Measurements from ENCODE around the gene KHNYN. TPM values are rescaled to one million over a fixed set of nuclear protein-coding genes. Genes with fewer than 3 reads are reported as not detected.

The KHNYN gene
- total and polyA plus RNA-seq, 11 donors: 15.6 to 34.5 (median 20.1) TPM

GRCh38 chr14:24392325-24393091 lies 37.2 kb upstream of the KHNYN start:
- Histone ChIP-seq H3K27ac (no peak overlapping the region), H3K36me3 (no peaks in the 10 kb centered on the region), H3K4me1 (peaks cover 0 to 12% (median under 1%) of the 10 kb centered on the region in 12 donors), H3K9me3 (no peaks in the 10 kb centered on the region), H3K27me3 (no peaks in the 10 kb centered on the region), H3K4me3 (no peak overlapping the region)
- TF ChIP-seq, protein P1, sequence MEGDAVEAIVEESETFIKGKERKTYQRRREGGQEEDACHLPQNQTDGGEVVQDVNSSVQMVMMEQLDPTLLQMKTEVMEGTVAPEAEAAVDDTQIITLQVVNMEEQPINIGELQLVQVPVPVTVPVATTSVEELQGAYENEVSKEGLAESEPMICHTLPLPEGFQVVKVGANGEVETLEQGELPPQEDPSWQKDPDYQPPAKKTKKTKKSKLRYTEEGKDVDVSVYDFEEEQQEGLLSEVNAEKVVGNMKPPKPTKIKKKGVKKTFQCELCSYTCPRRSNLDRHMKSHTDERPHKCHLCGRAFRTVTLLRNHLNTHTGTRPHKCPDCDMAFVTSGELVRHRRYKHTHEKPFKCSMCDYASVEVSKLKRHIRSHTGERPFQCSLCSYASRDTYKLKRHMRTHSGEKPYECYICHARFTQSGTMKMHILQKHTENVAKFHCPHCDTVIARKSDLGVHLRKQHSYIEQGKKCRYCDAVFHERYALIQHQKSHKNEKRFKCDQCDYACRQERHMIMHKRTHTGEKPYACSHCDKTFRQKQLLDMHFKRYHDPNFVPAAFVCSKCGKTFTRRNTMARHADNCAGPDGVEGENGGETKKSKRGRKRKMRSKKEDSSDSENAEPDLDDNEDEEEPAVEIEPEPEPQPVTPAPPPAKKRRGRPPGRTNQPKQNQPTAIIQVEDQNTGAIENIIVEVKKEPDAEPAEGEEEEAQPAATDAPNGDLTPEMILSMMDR (IDR thresholded peaks at IDR 0.05): no peak
- no peak for TF ChIP-seq POLR2A (IDR thresholded peaks at IDR 0.05)
- 72 to 77% (median 75%) methylated on average over 8 of the region's 8 CpGs for WGBS, 4 donors
- intact Hi-C loops (cut with DNase I): no loop called here
- ATAC-seq (no peak), DNase-seq (no peak)

DNA sequence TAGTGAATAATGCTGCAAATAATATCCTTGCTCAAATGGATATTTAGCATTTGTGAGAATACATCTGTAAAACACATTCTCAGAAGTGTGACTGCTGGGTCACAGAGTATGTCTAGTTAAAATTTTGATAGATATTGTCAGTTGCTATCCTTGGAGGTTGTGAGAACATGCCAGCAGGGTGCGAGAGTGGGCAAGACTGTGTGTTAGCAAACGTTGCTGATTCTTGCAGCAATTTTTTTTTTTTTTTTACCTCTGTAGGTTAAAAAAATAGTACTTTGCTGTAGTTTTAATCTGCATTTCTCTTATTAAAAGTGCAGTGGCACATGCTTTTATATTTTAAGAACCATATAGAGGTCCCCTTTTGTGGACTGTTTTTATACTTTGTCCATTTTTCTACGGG lies 35.5 kb upstream of the KHNYN start:
- 50 to 60% (median 54%) methylated on average over 3 of the region's 3 CpGs for WGBS, 4 donors
- Histone ChIP-seq H3K4me1 (peaks cover 0 to 19% (median 9%) of the 10 kb centered on the region in 12 donors), H3K9me3 (no peaks in the 10 kb centered on the region), H3K4me3 (no peak overlapping the region), H3K36me3 (no peaks in the 10 kb centered on the region), H3K27me3 (no peaks in the 10 kb centered on the region), H3K27ac (no peak overlapping the region)
- intact Hi-C loops (cut with DNase I): no loop called here
- no peak for DNase-seq
- no peak for TF ChIP-seq POLR2A (IDR thresholded peaks at IDR 0.05)
- TF ChIP-seq, protein P1 (IDR thresholded peaks at IDR 0.05): no peak
- no peak for ATAC-seq

DNA sequence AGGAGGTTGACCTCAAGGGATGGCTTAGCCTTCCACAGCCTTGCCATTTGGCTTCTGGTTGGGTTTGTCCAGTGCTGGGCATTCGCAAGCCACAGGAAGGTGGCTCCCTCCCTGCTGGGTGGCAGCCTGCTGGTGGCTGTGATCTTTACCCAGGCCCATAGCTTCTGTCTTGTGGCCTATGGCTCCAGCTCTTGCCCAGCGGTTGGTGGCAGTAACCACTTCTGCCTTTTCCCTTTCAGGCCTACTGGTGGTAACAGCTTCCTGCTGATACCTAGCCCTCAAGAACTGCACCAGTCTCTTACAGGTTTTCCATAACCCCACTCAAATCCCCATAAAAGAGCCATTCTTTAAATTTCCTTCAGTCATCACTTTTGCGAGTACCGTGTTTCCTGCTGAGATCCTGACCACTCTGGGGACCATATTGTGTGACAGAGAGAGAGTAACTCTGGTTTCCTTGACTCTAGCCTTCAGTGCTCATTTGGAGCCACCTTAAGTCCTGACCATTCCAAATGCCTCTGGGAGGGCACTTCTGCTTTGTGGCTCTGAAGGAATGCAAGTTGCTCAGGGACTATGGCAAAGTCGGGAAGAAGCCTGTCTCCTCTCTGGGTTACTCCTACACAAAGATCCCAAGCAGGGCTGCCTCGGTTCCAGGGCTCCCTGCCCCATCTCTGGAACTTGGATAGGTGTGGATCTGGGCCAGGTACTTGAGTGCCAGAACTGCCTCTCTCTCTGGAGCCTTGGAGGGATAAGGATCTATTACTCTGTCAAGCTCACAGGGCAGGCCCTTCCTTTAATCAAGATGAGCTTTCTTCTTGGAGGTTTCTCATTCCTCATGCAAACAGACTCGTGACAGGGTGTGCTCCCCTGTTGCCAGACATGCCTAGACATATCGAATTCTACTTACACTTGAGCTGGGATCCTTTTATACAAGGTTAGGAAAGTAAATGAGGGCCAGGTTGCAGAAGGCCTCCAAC lies 33.9 kb upstream of the KHNYN start:
- Histone ChIP-seq H3K9me3 (no peaks in the 10 kb centered on the region), H3K4me3 (no peak overlapping the region), H3K27ac (no peak overlapping the region), H3K4me1 (peaks cover 0 to 34% (median 21%) of the 10 kb centered on the region in 12 donors), H3K36me3 (no peaks in the 10 kb centered on the region), H3K27me3 (no peaks in the 10 kb centered on the region)
- TF ChIP-seq POLR2A (IDR thresholded peaks at IDR 0.05): no peak
- TF ChIP-seq, protein P1 (IDR thresholded peaks at IDR 0.05): no peak
- ATAC-seq (no peak), DNase-seq (no peak)
- intact Hi-C loops (cut with DNase I): no loop called here
- WGBS, 4 donors: 62 to 66% (median 64%) methylated on average over 8 of the region's 8 CpGs
